ENCODE measurements around the gene THOC5. TPM values are rescaled to one million over a fixed set of nuclear protein-coding genes. Genes with fewer than 3 reads are reported as not detected.

The THOC5 gene
- total and polyA plus RNA-seq, 2 experiments from 2014 or later = 24.6 to 53.4 TPM

- Mint-ChIP-seq H3K9me3 (no peaks in the 10 kb centered on the region), H3K4me3 (no peak overlapping the region), H3K27me3 (ENCODE audit: insufficient read depth, low read depth, poor library complexity) (peaks cover 1% of the 10 kb centered on the region), H3K27ac (no peak overlapping the region), H3K4me1 (peaks cover 3% of the 10 kb centered on the region; the same call in 2 of the 3 replicates), H3K36me3 (ENCODE audit: low read depth) (no peaks in the 10 kb centered on the region)
- no peak overlapping the region for H3K4me3 ChIP-seq
- H3K36me3 ChIP-seq (ENCODE audit: insufficient read depth) = no peaks in the 10 kb centered on the region
- H3F3A ChIP-seq (replicated peaks; ENCODE audit: low read depth) = no peaks in the 10 kb centered on the region
- TF ChIP-seq POLR2AphosphoS5 (IDR thresholded peaks at IDR 0.05; ENCODE audit: low read depth) (no peak), STAT1 (IDR thresholded peaks at IDR 0.05; ENCODE audit: unreplicated experiment) (no peak), CREB1 (CRISPR knock-in tag; IDR thresholded peaks at IDR 0.05; ENCODE audit: low read depth) (no peak), EZH2 (IDR thresholded peaks at IDR 0.05; ENCODE audit: low read depth, unreplicated experiment) (no peak), ZNF462 (CRISPR knock-in tag; IDR thresholded peaks at IDR 0.05) (no peak)
- TF ChIP-seq, protein P1, sequence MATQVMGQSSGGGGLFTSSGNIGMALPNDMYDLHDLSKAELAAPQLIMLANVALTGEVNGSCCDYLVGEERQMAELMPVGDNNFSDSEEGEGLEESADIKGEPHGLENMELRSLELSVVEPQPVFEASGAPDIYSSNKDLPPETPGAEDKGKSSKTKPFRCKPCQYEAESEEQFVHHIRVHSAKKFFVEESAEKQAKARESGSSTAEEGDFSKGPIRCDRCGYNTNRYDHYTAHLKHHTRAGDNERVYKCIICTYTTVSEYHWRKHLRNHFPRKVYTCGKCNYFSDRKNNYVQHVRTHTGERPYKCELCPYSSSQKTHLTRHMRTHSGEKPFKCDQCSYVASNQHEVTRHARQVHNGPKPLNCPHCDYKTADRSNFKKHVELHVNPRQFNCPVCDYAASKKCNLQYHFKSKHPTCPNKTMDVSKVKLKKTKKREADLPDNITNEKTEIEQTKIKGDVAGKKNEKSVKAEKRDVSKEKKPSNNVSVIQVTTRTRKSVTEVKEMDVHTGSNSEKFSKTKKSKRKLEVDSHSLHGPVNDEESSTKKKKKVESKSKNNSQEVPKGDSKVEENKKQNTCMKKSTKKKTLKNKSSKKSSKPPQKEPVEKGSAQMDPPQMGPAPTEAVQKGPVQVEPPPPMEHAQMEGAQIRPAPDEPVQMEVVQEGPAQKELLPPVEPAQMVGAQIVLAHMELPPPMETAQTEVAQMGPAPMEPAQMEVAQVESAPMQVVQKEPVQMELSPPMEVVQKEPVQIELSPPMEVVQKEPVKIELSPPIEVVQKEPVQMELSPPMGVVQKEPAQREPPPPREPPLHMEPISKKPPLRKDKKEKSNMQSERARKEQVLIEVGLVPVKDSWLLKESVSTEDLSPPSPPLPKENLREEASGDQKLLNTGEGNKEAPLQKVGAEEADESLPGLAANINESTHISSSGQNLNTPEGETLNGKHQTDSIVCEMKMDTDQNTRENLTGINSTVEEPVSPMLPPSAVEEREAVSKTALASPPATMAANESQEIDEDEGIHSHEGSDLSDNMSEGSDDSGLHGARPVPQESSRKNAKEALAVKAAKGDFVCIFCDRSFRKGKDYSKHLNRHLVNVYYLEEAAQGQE (IDR thresholded peaks at IDR 0.05; ENCODE audit: unreplicated experiment) = no peak
- ATAC-seq (no peak), DNase-seq (ENCODE audit: low spot score) (no peak)
- H3K27ac ChIP-seq (ENCODE audit: low read depth) = no peak overlapping the region
- H3K9me2 ChIP-seq (ENCODE audit: insufficient read depth) = no peaks in the 10 kb centered on the region
- H3K4me1 ChIP-seq (ENCODE audit: insufficient read depth) = peaks cover under 1% of the 10 kb centered on the region; the same call in 1 of the 2 replicates
- no peaks in the 10 kb centered on the region for H4K20me1 ChIP-seq (replicated peaks; ENCODE audit: insufficient read depth)
- no peaks in the 10 kb centered on the region for H3K27me3 ChIP-seq (ENCODE audit: insufficient read depth)
- no peak overlapping the region for H3K4me2 ChIP-seq
- H2AFZ ChIP-seq = no peak overlapping the region
- no peaks in the 10 kb centered on the region for H3K79me2 ChIP-seq (replicated peaks; ENCODE audit: insufficient read depth)
Observed at GRCh38 chr22:29458551-29458950, 95.0 kb downstream of the THOC5 start.
